GM12872 (cell line): ENCODE data around the gene CDC42SE2.

Experiments
- CTCF ChIP-seq: IDR thresholded peaks from 3 replicates; pipeline ENCODE4 v1.5.1; 2011; ENCODE audit warnings: low read depth, mild to moderate bottlenecking, low read length, moderate library complexity; ENCODE audit not compliant: insufficient read depth

The CDC42SE2 gene

GRCh38 chr5:131418846-131419245 lies 155.0 kb downstream of the CDC42SE2 start:
- TF ChIP-seq CTCF = no peak

GRCh38 chr5:131419877-131420276 lies 156.0 kb downstream of the CDC42SE2 start:
- TF ChIP-seq CTCF = no peak

GRCh38 chr5:131423056-131423455 lies 159.2 kb downstream of the CDC42SE2 start:
- TF ChIP-seq CTCF = peak; percentile 49; the same call in 2 of the 3 replicates

GRCh38 chr5:131426011-131426410 lies 162.2 kb downstream of the CDC42SE2 start:
- no peak for TF ChIP-seq CTCF

GRCh38 chr5:131430794-131431193 lies 166.9 kb downstream of the CDC42SE2 start:
- no peak for TF ChIP-seq CTCF

- no peak for TF ChIP-seq CTCF
These were observed 167.9 kb downstream of the CDC42SE2 start for GRCh38 chr5:131431794-131432193.

GRCh38 chr5:131433109-131433508 lies 169.3 kb downstream of the CDC42SE2 start:
- TF ChIP-seq CTCF = no peak

- TF ChIP-seq CTCF = no peak
These were observed 172.2 kb downstream of the CDC42SE2 start for GRCh38 chr5:131436081-131436480.
